ENCODE data around the gene GPR37L1.

Gene GPR37L1

DNA sequence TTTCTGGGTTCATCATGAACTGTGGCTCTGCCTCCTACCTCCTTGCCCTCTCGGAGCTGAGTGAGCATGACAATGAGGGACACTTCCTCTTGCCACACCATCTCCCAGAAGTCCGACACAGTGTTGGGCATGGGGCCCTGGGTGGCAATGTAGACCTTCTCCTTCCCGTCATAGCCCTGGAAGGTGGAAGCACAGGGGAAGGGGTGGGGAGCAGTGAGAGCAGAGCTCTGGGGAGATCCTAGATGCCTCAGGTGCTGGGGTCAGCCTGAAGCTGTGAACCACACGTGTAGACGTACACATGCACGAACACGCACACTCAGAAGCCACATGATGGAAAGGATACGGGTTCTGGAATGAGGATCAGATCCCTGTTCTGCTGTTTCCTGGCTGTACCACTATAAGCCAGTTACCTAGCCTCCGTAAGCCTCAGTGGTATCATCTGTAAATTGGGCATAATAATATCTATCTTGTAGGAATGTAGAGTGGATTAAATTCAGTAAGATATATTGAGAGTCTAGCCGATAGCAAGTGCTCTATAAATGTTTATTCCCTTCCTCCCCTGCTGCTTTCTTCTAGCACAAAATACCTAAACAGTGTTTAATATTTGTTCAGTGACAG, 31.5 kb downstream of the GPR37L1 start:
- TF ChIP-seq MYC (IDR thresholded peaks at IDR 0.05; ENCODE audit: low read depth, low read length) (no peak), POLR2A (IDR thresholded peaks at IDR 0.05; ENCODE audit: extremely low read depth, insufficient read length) (no peak), CTCF (IDR thresholded peaks at IDR 0.05; ENCODE audit: low read depth, low read length) (no peak)
- TF ChIP-seq, protein P1, sequence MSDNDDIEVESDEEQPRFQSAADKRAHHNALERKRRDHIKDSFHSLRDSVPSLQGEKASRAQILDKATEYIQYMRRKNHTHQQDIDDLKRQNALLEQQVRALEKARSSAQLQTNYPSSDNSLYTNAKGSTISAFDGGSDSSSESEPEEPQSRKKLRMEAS (IDR thresholded peaks at IDR 0.05; ENCODE audit: low read depth, low read length) = no peak
- no peak for DNase-seq (ENCODE audit: low read depth)
- H3K4me3 ChIP-seq (ENCODE audit: low read depth, low read length) = no peak overlapping the region

DNA sequence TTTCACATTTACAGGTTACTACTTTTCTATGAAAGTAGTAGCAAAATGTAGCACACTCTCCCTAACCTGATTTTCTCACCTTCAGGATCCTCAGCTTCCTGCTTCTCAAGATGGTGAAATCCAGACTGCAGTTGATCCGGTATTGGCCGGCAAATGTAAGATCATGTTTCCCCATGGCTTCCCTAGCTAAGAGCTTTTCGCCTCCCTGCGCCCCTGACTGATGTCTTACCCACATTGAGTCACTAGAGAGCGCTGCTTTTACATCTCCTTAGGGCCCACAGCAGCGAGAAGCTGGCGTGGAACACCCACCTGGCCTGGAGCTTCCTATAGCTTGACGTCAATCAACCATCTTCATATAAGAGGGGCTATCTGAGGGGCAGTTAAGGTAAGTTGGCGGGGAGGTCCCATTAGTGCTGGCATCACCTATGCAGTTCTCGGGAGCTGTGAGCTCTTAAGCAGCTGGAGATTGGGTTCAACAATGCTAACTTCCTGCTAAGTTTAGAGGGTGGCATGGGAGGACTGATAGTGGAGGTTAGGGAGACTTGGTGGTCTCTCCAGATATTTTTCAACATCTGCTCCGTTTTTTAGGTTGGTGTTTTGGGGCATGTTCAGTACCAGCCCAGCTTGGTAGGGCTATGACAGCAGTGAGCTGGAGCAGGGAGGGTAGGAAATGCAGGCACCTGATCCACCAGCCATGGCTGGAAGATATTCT, 32.2 kb downstream of the GPR37L1 start:
- DNase-seq (ENCODE audit: low read depth) = peak; percentile 66

DNA sequence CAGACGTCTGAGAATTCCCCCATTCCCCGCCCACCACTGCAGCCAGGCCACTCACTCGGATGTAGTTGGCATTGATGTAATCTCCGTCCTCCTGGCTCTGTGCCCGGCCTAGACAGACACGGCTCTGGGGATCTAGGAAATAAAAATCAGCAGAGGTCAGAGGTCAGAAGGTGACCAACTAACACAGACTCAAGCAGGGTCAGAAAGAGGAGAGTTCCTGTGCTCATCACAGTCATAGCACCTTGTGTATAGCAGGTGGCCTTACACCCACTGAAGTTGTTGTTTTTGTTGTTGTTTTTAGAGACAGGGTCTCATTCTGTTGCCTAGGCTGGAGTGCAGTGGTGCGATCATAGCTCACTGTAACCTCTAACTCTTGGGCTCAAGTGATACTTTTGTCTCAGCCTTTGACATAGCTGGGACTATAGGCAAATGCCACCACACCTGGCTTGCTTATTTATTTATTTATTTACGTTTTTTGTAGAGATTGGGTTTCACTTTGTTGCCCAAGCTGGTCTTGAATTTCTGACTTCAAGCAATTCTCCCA, 32.8 kb downstream of the GPR37L1 start:
- TF ChIP-seq, protein P1 (IDR thresholded peaks at IDR 0.05; ENCODE audit: low read depth, low read length) = no peak
- H3K4me3 ChIP-seq (ENCODE audit: low read depth, low read length) = no peak overlapping the region
- no peak for DNase-seq (ENCODE audit: low read depth)

More for the DNA sequence above, 32.2 kb downstream of the GPR37L1 start:
- TF ChIP-seq, protein P1 (IDR thresholded peaks at IDR 0.05; ENCODE audit: low read depth, low read length) = no peak
- TF ChIP-seq POLR2A (IDR thresholded peaks at IDR 0.05; ENCODE audit: extremely low read depth, insufficient read length) = no peak
- TF ChIP-seq CTCF (IDR thresholded peaks at IDR 0.05; ENCODE audit: low read depth, low read length) = peak; percentile 48
- H3K4me3 ChIP-seq (ENCODE audit: low read depth, low read length) = no peak overlapping the region

DNA sequence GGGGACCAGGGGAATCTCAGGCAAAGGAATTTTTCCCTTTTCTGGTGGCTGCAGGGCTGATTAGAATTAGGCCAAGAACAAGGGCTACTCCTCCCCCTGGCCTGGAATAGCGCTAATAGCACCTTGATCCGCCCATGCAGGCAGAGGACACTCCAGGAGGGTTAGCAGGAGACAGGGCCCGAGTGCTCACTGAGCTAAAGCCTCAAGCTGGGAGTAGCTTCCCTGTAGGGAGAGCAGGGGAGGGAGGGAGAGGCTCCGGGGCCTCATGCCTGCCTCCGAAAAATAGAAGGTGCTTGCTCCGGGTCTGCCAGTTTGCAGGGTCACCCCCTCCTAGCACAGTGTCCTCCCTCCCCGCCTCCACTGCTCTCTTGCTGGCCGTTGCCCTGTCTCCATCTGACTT, 33.9 kb downstream of the GPR37L1 start:
- no peak for DNase-seq (ENCODE audit: low read depth)
- H3K4me3 ChIP-seq (ENCODE audit: low read depth, low read length) = peak overlapping the region; percentile 21
- no peak for TF ChIP-seq CTCF (IDR thresholded peaks at IDR 0.05; ENCODE audit: low read depth, low read length)
- TF ChIP-seq POLR2A (IDR thresholded peaks at IDR 0.05; ENCODE audit: extremely low read depth, insufficient read length) = no peak
- TF ChIP-seq MYC (IDR thresholded peaks at IDR 0.05; ENCODE audit: low read depth, low read length) = no peak
- TF ChIP-seq, protein P1 (IDR thresholded peaks at IDR 0.05; ENCODE audit: low read depth, low read length) = no peak

DNA sequence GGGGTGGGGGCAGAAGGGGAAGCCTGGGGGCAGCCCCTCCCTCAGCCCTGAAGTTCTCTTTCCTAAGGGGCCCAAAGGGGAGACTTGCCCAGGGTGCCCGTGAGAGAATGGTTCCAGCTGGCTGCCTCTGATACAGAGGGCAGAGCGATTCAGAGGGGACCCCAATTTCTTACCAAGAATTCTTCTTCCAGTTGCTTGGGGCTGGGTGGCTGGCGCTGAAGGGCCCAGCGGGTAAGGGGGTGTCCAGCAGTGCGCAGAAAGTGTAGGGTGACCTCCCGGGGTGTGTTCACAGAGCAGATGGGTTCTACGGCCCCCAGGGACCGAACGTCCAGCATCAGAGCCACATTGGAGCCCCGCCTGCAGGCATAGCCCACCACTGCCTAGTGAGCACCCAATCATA, 35.2 kb downstream of the GPR37L1 start:
- no peak for DNase-seq (ENCODE audit: low read depth)
- H3K4me3 ChIP-seq (ENCODE audit: low read depth, low read length) = peak overlapping the region; percentile 80
- TF ChIP-seq CTCF (IDR thresholded peaks at IDR 0.05; ENCODE audit: low read depth, low read length) (no peak), POLR2A (IDR thresholded peaks at IDR 0.05; ENCODE audit: extremely low read depth, insufficient read length) (no peak), MYC (IDR thresholded peaks at IDR 0.05; ENCODE audit: low read depth, low read length) (no peak)
- TF ChIP-seq, protein P1 (IDR thresholded peaks at IDR 0.05; ENCODE audit: low read depth, low read length) = no peak

Measured in NB4 (cell line).